WTC11 (cell line): ENCODE data around the gene EDC3. TPM values are rescaled to one million over a fixed set of nuclear protein-coding genes. Genes with fewer than 3 reads are reported as not detected.

ENCODE experiments used
- ATAC-seq: fragments of 200-7000 bp; cut with Tn5 transposase; 2 replicates; pipeline ENCODE4 v1.10.0; 2021; ENCODE audit warnings: mild to moderate bottlenecking, moderate library complexity
- CTCF ChIA-PET: fragments of 300-600 bp; sonication (Branson Sonifier 250); formaldehyde crosslinking; loops from one replicate; lab custom pipeline; 2021; ENCODE audit warnings: antibody characterized with exemption; lab: Charles Lee
- POLR2A ChIA-PET: fragments of 350-600 bp; sonication (Branson Sonifier 250); formaldehyde crosslinking; loops from one replicate; lab custom pipeline; 2021; ENCODE audit warnings: antibody characterized with exemption; lab: Charles Lee
- DNase-seq: peaks from one replicate; pipeline ENCODE4 v3.0.0; 2021; ENCODE audit warnings: low spot score
- H3K27ac Mint-ChIP-seq: 2 replicates; pipeline ENCODE4 v1.8.0; 2021; ENCODE audit warnings: mixed read lengths
- H3K27me3 Mint-ChIP-seq: 2 replicates; pipeline ENCODE4 v1.8.0; 2021; ENCODE audit warnings: low read depth, mild to moderate bottlenecking, moderate library complexity, mixed read lengths
- H3K36me3 Mint-ChIP-seq: 2 replicates; pipeline ENCODE4 v1.8.0; 2021; ENCODE audit warnings: mixed read lengths
- H3K4me1 Mint-ChIP-seq: 2 replicates; pipeline ENCODE4 v1.8.0; 2022; ENCODE audit warnings: mixed read lengths
- H3K4me3 Mint-ChIP-seq: 2 replicates; pipeline ENCODE4 v1.8.0; 2021; ENCODE audit warnings: mild to moderate bottlenecking, moderate library complexity, mixed read lengths
- H3K9me3 Mint-ChIP-seq: 2 replicates; pipeline ENCODE4 v1.8.0; 2021; ENCODE audit warnings: mixed read lengths
- AR ChIP-seq: fragments of 250-450 bp; sonication (Bioruptor Pico); IDR thresholded peaks from 2 replicates; pipeline ENCODE4 v1.9.0; 2021; ENCODE audit warnings: mild to moderate bottlenecking
- ATF2 ChIP-seq: sonication (generic); formaldehyde crosslinking; IDR thresholded peaks from 2 replicates; pipeline ENCODE4 v1.8.1; 2022; ENCODE audit warnings: low read depth, missing genetic modification reagents, borderline replicate concordance
- ATF6 ChIP-seq: sonication (generic); formaldehyde crosslinking; IDR thresholded peaks from 2 replicates; pipeline ENCODE4 v1.8.1; 2023; ENCODE audit warnings: mild to moderate bottlenecking, missing genetic modification reagents
- EMX1 ChIP-seq: fragments of 250-450 bp; sonication (Bioruptor Pico); IDR thresholded peaks from 2 replicates; pipeline ENCODE4 v1.8.0; 2021; ENCODE audit warnings: mild to moderate bottlenecking
- FOXP1 ChIP-seq: sonication (generic); formaldehyde crosslinking; IDR thresholded peaks from 2 replicates; pipeline ENCODE4 v1.8.0; 2022; ENCODE audit warnings: missing genetic modification reagents, mild to moderate bottlenecking, moderate library complexity, borderline replicate concordance
- IRF1 ChIP-seq: sonication (generic); formaldehyde crosslinking; IDR thresholded peaks from 2 replicates; pipeline ENCODE4 v1.8.0; 2023; ENCODE audit warnings: missing genetic modification reagents
- IRF2 ChIP-seq: sonication (generic); formaldehyde crosslinking; IDR thresholded peaks from 2 replicates; pipeline ENCODE4 v1.8.0; 2022; ENCODE audit warnings: low read depth, missing genetic modification reagents, borderline replicate concordance
- NFATC4 ChIP-seq: fragments of 250-450 bp; sonication (Bioruptor Pico); IDR thresholded peaks from 2 replicates; pipeline ENCODE4 v1.9.0; 2021; ENCODE audit warnings: mild to moderate bottlenecking
- NFE2L1 ChIP-seq: sonication (generic); formaldehyde crosslinking; IDR thresholded peaks from 2 replicates; pipeline ENCODE4 v1.8.1; 2023; ENCODE audit warnings: missing genetic modification reagents
- NFYB ChIP-seq: sonication (generic); formaldehyde crosslinking; conservative IDR thresholded peaks from 2 replicates; pipeline ENCODE4 v1.8.0; 2022; ENCODE audit warnings: low read depth, missing genetic modification reagents
- SOX15 ChIP-seq: fragments of 250-450 bp; sonication (Bioruptor Pico); IDR thresholded peaks from 2 replicates; pipeline ENCODE4 v1.9.0; 2021; ENCODE audit warnings: mild to moderate bottlenecking
- TP53 ChIP-seq: sonication (generic); formaldehyde crosslinking; IDR thresholded peaks from 2 replicates; pipeline ENCODE4 v1.8.1; 2023; ENCODE audit warnings: mild to moderate bottlenecking, missing genetic modification reagents
- USF2 ChIP-seq: sonication (generic); formaldehyde crosslinking; IDR thresholded peaks from 2 replicates; pipeline ENCODE4 v1.8.1; 2023; ENCODE audit warnings: mild to moderate bottlenecking, missing genetic modification reagents, moderate library complexity
- ZMAT4 ChIP-seq: fragments of 250-450 bp; sonication (Bioruptor Pico); IDR thresholded peaks from 2 replicates; pipeline ENCODE4 v1.9.0; 2021; ENCODE audit warnings: mild to moderate bottlenecking
- ZNF138 ChIP-seq: sonication (generic); formaldehyde crosslinking; conservative IDR thresholded peaks from 2 replicates; pipeline ENCODE4 v1.8.1; 2022; ENCODE audit warnings: mild to moderate bottlenecking, moderate library complexity, missing genetic modification reagents
- ZNF317 ChIP-seq: sonication (generic); formaldehyde crosslinking; IDR thresholded peaks from 2 replicates; pipeline ENCODE4 v1.8.1; 2023; ENCODE audit warnings: low read depth, mild to moderate bottlenecking, moderate library complexity, missing genetic modification reagents, borderline replicate concordance
- ZNF423 ChIP-seq: fragments of 250-450 bp; sonication (Bioruptor Pico); IDR thresholded peaks from 2 replicates; pipeline ENCODE4 v2.1.2; 2022; ENCODE audit warnings: mild to moderate bottlenecking, moderate library complexity
- ZNF512 ChIP-seq: sonication (generic); formaldehyde crosslinking; IDR thresholded peaks from 2 replicates; pipeline ENCODE4 v1.8.1; 2022; ENCODE audit warnings: missing genetic modification reagents, borderline replicate concordance
- ZSCAN18 ChIP-seq: fragments of 250-450 bp; sonication (Bioruptor Pico); IDR thresholded peaks from 2 replicates; pipeline ENCODE4 v2.1.2; 2022; ENCODE audit warnings: mild to moderate bottlenecking, moderate library complexity
- total RNA-seq: library from RNA; stranded (reverse); gene quantifications from 3 replicates; pipeline ENCODE4 v1.2.3, GENCODE V29; 2021

The EDC3 gene
- total RNA-seq, 1 experiment from 2014 or later = 54.7 TPM

- TF ChIP-seq IRF1 (no peak), ZNF512 (no peak), ZSCAN18 (CRISPR knock-in tag) (no peak), ZNF423 (no peak)
Measured at GRCh38 chr15:74627766-74628165, 68.1 kb downstream of the EDC3 start (continued).

- no peak for DNase-seq
- no peak for ATAC-seq
- Mint-ChIP-seq H3K36me3 (peaks cover 73% of the 10 kb centered on the region), H3K4me1 (peaks cover under 1% of the 10 kb centered on the region; the same call in 1 of the 2 replicates), H3K4me3 (no peak overlapping the region), H3K27ac (no peak overlapping the region), H3K27me3 (no peaks in the 10 kb centered on the region), H3K9me3 (no peaks in the 10 kb centered on the region)
- TF ChIP-seq TP53 (CRISPR knock-in tag) = no peak
- TF ChIP-seq NFE2L1 (CRISPR knock-in tag) = no peak
- TF ChIP-seq ZSCAN18 (CRISPR knock-in tag) = no peak
- no peak for TF ChIP-seq IRF2 (CRISPR knock-in tag)
- TF ChIP-seq FOXP1 (CRISPR knock-in tag) = no peak
- no peak for TF ChIP-seq ATF6 (CRISPR knock-in tag)
- no peak for TF ChIP-seq AR (CRISPR knock-in tag)
- no peak for TF ChIP-seq ZNF138
- TF ChIP-seq EMX1 = no peak
- no peak for TF ChIP-seq ZNF317 (CRISPR knock-in tag)
- no peak for TF ChIP-seq NFATC4 (CRISPR knock-in tag)
- no peak for TF ChIP-seq ZMAT4 (CRISPR knock-in tag)
- no peak for TF ChIP-seq ATF2 (CRISPR knock-in tag)
- TF ChIP-seq NFYB (CRISPR knock-in tag) = no peak
- no peak for TF ChIP-seq SOX15 (CRISPR knock-in tag)
- TF ChIP-seq USF2 (CRISPR knock-in tag) = no peak
- ChIA-PET CTCF (interaction anchor here (1.2 to 1.5 kb wide), 2 partner anchors 142 to 144 kb away, joined by 4 to 5 read pairs; no protein-coding TSS in a partner anchor), POLR2A (no interaction called here)
Measured at GRCh38 chr15:74626752-74627692, 68.8 kb downstream of the EDC3 start.
